HS-27A (cell line): ENCODE results near the gene PLOD3.

Experiments
- DNase-seq: peaks from one replicate; pipeline ENCODE4 v3.0.0-alpha.2; 2012; ENCODE audit warnings: low read depth, missing footprints

The PLOD3 gene

DNA sequence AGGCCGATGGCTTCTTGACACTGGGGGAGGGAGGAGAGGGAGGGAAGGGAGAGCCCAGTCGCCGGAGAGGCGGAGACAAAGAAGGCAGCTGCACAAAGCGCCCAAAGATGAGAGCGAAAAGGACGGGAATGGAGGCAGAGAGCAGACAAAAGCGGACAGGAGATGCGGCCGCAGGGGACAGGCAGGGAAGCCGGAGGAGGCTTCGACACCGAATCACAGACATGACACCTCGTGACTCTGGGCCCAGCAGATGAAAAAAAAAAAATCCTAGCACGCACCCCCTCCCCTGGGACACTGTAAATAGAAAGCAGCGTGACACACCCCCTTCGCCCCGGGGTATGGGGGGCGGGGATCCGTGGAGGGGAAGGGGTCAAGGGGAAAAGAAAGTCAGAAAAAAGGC, 38.3 kb downstream of the PLOD3 start:
- no peak for DNase-seq

DNA sequence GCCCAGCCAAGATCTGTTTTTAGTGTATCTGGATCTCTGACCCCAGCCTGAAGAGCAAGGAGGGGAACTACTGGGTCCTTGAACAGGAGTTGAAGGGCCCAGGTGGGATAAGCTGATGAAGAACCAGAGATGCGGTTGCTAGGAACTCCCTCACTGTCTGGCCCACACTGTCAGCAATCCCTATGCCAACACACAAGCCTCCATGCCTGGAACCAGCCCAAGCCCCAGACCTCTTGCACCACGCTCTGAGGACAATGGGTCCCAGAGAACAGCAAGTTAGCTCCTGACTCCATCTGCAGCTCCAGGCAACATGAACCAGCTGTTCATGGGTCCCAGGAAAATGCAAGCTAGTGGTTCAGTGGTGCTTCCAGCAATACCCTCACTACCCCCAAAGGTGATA, 39.7 kb downstream of the PLOD3 start:
- no peak for DNase-seq

DNA sequence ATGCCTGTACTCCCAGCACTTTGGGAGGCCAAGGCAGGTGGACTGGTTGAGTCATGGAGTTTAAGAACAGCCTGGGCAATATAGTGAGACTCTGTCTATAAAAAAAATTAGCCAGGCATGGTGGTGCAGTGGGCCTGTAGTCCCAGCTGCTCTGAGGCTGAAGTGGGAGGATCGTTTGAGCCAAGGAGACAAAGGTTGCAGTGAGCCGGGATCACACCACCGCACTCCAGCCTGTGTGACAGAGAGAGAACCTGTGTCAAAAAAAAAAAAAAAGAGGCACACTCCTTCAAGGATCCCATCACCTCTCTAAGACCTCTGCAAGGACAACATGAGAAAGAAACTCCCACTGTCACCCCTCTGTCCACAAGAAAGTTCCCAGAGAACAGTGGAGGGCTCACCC, 41.7 kb downstream of the PLOD3 start:
- DNase-seq, result no peak

DNA sequence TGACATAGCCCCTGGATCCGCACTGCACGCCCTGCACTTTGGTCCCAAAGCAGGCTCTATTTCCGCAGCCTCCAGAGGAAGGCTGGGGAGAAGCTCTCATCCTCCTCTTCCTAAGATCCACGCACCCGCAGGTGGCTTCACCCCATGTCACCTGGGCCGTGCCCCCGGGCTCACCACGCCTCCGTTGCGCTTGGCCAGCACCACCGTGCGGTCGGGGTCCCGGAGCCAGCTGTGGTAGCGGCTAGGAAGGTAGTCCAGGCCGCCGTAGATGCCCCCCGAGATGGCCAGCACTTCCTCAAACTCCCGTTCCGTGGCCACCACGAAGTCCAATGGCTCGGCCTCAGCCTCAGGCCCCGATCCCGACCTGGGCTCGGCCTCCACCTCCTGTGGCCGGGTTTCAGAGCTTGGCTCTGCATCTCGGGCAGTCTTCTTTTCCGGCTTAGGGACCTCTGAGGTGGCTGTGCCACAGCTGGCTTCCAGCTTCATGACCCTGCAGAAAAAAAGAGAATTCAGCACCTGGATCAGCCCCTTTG, 43.0 kb downstream of the PLOD3 start:
- DNase-seq, result no peak

DNA sequence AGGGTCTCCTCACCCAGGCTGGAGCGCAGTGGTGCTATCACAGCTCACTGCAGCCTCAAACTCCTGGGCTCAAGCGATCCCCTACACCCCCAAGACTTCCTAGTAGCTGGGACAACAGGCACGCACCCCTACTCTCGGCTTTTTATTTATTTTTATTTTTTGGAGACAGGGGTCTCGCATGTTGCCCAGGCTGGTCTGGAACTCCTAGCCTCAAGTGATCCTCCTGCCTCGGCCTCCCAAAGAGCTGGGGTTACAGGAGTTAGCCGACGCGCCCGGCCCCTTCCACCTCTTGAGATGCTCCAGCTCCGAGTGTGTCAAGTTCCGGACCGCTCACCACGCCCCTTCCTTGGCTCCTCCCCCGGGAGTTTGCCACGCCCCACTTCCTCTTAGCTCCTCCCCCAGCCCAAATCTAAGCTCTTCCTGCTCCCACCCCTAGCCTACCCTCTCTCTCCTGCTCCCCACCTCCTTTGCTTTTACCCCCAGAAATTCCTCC, 43.6 kb downstream of the PLOD3 start:
- no peak for DNase-seq

DNA sequence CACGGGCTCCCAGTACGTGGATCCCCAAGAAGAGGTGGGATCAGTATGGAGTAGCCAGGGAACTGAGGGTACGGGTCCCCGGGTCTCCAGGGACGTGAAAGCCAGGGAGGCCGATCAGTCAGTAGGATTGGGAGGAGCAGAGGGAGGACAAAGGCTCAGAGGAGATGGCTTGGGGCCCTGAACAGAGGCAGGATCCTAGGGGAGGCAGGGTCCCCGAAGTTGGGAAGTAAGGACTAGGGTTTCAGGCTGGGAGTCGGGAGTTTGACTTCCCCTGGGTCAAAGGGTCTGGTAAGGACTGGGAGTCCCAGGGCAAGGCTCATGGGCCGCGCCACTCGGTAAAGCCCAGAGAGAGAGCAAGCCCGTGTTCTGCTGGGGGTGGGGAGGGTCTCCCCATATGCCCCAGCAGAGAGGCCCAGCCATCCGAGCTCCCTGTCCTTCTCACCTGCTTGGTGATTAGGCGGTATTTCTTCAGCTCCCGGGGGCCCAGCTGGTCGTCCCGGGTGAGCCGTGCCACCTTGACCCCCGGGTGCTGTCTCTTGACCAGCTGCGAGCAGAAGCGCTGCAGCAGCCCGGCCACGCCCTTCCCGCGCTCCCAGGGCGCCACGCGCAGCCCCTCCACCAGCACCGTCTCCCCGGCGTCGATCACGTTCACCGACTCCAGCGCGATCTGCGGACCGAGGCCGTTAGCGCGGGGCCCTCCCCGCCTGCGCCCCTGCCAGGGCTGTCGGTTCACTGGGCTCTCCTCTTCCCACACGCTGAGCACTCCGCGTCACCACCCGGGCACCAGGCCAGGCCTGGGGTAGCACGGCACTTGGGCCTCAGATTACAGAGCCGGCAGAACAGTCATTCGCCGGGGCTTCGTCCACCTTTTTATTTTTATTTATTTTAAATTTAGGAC, 44.3 kb downstream of the PLOD3 start:
- DNase-seq, result no peak

DNA sequence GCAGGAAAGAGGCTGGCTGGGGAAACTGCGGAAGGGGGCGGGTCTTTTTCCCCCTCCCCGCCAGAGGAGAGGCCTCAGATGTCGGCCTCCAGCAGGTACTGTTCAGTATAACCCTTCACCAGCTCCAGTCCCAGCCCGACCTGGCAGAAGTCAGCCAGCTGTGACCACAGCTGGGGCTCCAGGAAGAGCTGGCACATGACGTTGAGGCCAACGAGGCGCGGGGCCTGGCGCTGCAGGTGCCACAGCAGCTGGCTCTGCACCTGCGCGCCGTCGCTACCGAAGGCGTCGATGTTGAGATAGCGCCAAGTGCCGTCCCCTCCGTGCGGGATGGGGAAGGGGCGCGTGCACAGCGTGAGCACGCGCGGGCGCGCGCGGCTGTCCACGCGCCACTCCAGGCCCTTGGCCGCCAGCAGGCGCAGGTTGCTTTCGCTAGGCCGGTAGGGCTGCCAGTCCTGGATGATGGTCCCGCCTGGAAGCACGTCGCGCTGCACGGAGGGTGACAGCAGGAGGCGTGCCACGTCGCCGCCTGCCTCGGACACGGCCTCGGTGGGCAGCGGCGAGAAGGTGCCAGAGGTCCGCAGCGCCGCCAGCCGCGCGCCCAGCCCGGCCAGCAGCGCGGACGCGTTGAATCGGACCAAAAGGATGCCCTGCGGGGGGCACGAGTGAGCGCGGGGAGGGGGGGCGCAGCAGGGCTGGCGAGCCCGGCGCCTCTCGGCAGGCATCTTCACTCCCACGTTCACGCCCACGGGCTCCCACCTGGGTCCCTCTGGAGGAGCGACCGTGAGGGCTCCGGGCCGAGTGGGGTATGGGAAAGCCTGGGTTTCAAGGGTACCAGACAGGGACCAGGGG, 45.2 kb downstream of the PLOD3 start:
- no peak for DNase-seq

DNA sequence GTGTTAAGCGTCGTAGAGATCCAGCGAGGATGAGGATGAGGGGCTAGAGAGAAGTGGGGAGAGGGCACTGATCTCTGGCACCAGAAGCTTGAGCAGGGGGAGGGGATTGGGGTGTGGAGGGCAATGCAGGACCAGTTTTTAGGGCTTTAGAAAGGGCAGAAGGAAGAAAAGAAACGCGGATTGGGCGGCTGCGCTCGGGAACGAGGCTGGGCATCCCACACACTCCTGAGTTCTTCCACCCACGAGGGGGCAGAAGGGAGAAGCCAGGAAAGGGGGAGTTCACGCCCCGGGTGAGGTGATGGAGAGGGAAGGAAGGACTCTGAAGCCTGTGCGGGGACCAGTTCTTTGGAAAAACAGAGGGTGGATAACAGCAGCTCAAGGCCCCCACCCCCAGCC, 45.9 kb downstream of the PLOD3 start:
- no peak for DNase-seq

DNA sequence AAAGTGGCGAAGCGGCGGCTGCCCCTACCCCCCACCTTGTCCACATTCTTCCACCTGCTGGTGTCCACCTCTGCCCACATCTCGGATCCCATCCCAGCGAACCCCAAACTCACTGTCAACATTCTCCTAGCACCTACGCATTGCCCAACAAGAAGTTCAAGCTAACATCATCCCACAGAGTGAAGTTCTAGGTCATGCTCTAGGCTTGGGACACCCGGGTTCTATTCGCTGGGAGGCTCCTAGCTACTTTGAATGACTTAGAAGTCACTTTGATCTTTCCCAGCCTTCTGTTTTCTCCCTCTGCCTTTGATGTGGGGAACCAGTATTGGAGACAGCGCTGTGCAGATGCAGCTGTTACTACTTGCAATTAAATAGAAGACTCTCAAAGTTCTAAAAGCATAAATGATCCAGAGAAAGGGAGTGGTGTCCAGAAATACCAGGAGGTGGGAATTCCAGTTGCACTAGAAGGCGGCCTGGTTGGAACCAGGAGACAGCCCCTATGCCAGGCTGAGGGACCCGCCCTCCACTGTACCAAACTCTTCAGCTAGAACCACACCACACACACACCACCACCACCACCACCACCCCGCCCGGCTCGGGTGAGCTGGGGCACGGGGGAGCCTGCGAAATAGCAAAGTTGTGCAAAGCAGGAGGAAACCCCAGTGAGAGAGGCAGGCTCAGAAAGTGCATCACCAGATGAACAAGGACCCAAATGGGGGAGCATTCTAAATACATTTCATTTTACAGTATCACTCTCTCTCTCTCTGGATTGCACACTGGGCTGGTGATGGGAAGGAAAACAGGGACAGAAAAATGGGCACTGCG, 46.6 kb downstream of the PLOD3 start:
- no peak for DNase-seq

DNA sequence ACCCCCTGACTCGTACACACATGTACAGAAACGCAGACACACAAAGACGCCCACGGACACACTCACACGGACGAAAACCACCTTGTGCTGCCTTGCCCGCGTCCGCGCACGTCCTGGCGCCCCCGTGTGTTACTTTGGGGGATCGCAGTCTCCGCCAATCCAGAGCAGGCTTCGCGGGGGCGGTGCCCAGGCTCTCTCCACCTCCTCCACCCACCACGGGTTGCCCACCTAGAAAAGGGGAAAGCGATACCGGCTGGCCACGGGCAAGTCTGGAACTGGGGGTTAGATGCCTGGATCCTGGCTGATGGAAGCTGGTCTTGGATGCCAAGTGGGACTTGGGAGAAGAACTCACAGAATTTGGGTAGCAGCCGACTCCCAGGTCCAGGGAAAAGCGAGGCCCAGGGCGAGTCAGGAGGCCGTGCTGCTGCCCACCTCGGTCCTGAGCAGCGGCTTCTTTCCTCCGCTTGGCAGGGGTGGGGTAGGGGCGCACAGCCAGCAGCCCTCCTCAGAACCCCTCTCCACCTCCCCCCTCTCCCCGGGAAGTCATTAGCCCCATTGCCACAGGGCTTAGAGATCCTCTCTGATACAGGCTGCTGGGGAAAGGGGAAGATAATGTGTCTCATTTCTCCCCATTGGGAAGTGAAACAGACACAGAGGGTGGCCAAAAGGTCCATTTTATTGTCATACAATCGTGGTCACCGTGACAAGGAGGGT, 47.4 kb downstream of the PLOD3 start:
- DNase-seq, result no peak

DNA sequence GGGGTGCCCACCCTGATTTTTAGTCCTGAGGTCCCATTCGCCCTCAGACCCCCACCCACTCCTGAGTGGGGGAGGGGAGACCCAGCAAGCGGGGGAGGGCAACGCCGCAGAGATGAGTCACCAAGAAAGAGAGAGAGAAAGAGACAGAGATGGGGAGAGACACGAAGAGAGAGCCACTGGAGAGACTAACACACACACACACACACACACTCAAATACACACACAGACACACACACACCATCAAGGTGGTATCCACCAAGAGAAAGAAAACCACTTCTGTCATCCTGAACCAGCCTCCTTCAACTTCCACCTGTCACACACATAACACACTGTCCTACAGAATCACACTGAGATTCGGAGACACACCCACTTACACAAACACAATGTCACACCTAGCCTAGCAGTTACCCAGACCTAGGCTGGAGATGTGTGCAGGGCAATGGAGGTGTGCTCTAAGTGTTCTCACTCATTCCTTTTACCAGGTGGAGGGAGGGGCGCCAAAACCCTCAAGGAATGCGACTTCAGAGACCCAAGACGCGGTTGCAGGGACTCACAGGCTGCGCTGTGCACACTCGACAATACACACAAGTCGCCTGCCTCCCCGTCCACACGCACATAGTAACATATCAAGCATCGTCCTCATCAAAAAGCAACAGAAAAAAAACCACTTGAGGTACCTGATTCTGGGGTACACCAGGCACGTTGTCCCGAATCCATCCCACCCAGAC, 48.1 kb downstream of the PLOD3 start:
- DNase-seq, result no peak

DNA sequence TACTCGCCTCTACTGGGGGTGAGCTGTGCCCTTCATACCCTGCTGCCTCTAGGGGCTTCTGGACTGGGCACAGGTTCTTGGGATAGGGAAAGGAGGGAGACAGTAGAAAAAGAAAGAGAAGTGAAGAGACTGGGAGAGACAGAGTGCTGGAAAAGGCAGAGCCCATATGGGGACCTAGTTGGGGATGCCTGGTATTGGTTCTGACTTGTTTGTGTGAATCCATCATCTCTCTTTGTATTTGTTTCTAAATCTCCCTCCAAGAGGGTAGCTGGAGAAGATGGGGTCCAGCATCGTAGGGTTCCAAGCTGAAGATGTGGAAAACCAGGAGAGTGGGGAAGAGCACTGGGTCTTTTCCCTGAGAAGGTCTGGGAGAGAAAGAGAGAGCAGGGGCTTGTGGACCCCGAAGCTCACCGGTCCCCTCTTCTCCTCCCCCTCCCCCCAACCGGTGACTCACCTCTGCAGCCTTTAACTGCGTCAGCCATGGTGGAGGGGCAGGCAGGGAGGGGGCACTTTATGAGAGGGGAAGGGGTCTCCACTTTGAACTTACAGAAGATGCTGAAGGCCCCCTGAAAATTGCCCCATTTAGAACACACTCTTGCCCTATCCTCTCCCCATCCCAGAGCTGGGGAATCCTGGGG, 48.9 kb downstream of the PLOD3 start:
- DNase-seq, result no peak

DNA sequence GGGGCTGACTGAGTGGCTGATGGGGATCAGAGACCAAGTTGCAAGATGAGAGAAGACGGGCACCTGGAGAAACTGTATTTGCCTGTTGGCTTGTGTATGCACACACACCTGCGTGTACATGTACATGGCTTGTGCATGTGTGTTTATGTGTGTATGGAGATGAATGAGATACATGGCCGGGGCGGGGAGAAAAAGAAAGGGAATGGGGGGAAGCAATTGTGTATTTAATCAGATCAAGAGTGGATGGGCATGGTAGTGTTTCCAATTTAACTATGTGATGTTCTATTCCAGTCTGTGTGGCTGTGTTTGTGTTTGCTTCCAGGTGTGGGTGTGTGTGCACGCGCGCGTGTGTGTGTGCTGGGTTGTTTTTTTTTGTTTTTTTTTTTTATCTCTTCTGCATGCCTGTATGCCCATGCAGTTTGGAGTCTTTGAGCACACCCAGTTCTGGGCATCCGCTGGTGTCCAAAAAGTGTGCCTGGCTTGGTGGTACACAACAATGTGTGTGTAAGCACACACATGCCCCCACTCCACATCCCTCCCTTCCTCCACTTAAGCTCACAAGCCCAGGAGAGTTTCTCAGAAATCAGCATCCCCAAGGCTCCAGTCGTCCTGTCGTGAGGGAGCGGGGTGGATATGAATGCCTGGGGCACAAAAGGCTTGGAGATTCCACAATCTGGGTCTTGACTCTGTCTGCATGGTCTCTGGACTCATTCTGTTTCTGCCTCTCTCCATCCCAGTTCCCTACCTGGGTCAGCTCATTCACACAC, 49.6 kb downstream of the PLOD3 start:
- no peak for DNase-seq

DNA sequence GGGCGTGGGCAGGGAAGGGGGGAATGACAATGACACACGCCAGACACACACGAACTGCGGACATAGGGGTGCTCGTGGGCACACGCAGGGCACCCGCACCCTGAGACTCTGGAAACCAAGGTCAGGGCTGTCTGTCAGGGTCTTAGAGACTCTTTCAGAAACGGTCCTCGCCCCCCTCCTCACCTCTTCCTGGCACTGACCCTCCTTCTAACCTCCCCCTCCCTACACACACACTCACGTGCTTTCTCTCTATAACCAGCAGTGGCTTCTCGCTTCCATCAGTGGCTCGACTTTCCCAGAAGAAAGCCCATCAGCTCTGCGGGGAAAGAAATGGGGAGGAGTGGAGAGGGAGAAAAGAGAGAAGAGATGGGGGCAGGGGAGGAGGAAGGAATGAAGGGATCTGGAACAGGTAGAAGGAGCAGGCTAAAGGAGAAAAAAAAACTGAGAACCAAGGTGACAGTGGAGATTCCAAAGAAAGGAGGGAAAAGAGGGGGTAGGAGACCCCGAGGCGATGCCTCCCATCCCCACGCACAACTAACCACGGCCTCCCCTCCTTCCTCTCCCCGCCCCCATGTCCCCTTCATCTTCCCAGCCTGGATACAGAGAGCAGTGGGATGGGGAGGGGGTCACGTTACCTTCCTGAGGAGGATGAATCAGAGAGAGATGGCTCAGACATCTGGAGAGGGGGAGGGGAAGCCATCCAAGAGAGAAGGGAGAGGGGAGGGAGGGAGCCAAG, 50.3 kb downstream of the PLOD3 start:
- DNase-seq, result no peak

DNA sequence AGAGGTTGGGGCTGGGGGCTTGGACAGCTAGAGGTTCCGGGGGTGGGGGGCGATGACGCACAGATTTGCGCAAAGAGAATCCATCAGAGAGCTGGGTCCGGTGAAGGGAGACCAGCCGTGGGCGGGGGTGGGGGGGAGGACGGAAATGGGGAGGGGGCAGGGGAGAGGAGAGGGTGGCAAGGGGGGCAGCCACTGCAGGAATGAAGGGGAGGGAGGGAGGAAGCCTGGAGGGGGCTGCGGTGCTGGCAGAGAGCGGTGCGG, 50.8 kb downstream of the PLOD3 start:
- no peak for DNase-seq

DNA sequence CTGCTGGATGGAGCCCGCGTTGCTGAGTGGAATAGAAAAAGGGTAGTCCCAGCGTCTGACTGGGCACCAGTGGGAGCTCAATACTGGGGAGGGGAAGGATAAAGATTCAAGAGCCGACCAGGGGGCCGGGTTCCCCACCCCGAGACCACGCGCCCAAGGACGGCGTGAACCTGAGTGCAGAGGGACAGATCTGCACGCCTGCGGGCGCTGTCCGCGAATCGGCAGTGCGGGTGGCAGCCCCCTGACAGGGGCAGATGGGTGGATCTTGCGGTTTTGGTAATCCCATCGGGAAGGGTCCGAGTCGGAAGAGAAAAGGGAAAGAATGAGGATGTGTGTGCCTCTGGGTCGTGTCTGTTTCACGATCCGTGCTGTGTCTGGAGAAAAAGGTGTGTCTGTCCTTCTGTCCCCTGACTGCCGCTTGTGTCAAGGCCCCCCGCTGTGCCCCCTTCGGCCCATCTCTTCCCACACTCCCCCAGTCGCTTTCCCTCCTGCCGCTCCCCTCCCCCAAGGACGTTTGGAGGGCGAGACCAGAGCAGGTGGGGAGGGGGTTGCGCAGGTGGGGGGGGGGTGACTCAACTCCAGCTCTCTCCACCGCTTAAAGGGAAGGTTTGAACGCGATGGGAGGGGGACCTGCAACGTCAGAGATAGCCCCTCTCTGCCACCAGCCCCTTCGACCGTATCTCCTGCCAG, 51.3 kb downstream of the PLOD3 start:
- no peak for DNase-seq

DNA sequence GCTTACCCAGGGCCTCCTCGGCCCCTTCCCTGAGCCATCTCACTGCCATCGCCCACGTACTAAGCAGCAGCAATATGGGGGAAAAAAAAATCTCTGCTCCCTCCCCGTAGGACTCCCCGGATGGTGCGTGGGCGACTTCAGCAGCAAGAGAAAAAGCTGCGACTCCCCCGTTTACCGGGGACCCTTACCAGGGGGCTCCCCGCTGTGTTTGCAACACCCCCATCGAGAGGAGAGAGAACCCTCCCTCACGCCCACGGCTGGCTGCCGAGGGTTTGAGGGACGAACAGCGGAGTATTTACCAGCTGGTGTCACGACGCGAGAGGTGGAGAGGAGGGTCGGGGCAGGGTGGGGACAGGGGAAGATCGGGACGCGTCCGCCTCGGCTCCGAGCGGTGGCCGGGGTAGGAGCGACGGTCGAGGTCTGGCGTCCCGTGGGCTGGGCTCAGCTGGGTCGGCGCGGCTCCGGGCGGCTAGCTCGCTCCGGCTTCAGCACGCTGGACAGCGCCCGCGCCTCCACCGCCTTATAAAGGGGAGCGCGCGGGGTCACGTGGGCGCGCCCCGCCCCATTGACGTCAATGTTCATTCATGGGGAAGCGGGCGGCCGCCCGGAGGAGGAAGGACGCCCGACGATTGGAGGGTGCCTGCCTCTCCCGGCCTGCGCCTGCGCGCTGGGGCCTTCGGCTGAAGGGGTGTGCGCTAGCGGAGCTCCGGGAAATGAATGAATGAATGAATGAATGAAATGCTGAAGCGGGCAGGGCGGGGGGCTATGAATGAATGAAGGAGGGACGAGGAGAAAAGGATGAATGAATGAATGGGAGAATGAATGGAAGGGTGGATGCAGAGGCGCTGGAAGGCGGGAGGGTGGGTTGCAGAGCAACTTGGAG, 52.1 kb downstream of the PLOD3 start, which contains the start of gene VGF:
VGF (minus strand) TSS at position 495 of the 883 bp plus-strand sequence. CDS start 726 bp downstream, outside the sequence.
- no peak for DNase-seq
